DOHH2 (cell line): ENCODE measurements around the gene FLRT1.

Experiments
- H3F3A ChIP-seq: fragments of 200-600 bp; sonication (generic), shearing (Covaris generic); 2 replicates; pipeline ENCODE4 v1.6.0; 2016; ENCODE audit warnings: antibody characterized with exemption, mild to moderate bottlenecking; ENCODE audit not compliant: control insufficient read depth, insufficient read depth
- H3K27ac ChIP-seq: fragments of 200-600 bp; sonication (generic); 2 replicates; pipeline ENCODE4 v1.5.1; 2014; ENCODE audit warnings: low read depth, mild to moderate bottlenecking, low read length, moderate library complexity
- H3K27me3 ChIP-seq: fragments of 200-600 bp; sonication (generic); 2 replicates; pipeline ENCODE4 v1.6.1; 2014; ENCODE audit warnings: mild to moderate bottlenecking, low read length, mixed read lengths; ENCODE audit not compliant: control insufficient read depth
- H3K36me3 ChIP-seq: fragments of 200-600 bp; sonication (generic); 2 replicates; pipeline ENCODE4 v1.6.1; 2014; ENCODE audit warnings: mild to moderate bottlenecking, low read length, moderate library complexity, mixed read lengths; ENCODE audit not compliant: control insufficient read depth
- H3K4me1 ChIP-seq: fragments of 200-600 bp; sonication (generic); 2 replicates; pipeline ENCODE4 v1.6.1; 2014; ENCODE audit warnings: mild to moderate bottlenecking, low read length, mixed read lengths; ENCODE audit not compliant: control insufficient read depth
- H3K4me2 ChIP-seq: fragments of 200-600 bp; sonication (generic); 2 replicates; pipeline ENCODE4 v1.6.0; 2014; ENCODE audit warnings: mild to moderate bottlenecking, low read length, moderate library complexity
- H3K4me3 ChIP-seq: fragments of 200-600 bp; sonication (generic); 2 replicates; pipeline ENCODE4 v1.5.1; 2014; ENCODE audit warnings: mild to moderate bottlenecking, low read length, mixed read lengths
- H3K79me2 ChIP-seq: fragments of 200-600 bp; sonication (generic); 2 replicates; pipeline ENCODE4 v1.6.1; 2014; ENCODE audit warnings: mild to moderate bottlenecking, low read length, mixed read lengths; ENCODE audit not compliant: control insufficient read depth
- H3K9me2 ChIP-seq: fragments of 200-600 bp; sonication (generic); replicated peaks from 2 replicates; pipeline ENCODE4 v1.6.1; 2014; ENCODE audit warnings: mild to moderate bottlenecking, low read length, mixed read lengths; ENCODE audit not compliant: control insufficient read depth
- H3K9me3 ChIP-seq: fragments of 200-600 bp; sonication (generic); 2 replicates; pipeline ENCODE4 v1.6.1; 2014; ENCODE audit warnings: antibody characterized with exemption, low read length, mixed read lengths; ENCODE audit not compliant: control insufficient read depth, insufficient read depth
- H4K20me1 ChIP-seq: fragments of 200-600 bp; sonication (generic); 2 replicates; pipeline ENCODE4 v1.6.0; 2014; ENCODE audit warnings: low read depth, mild to moderate bottlenecking, antibody characterized with exemption, low read length, moderate library complexity; ENCODE audit not compliant: control insufficient read depth, insufficient read depth
- EZH2phosphoT487 ChIP-seq: fragments of 200-600 bp; sonication (generic); IDR thresholded peaks from 2 replicates; pipeline ENCODE4 v1.6.1; 2017; ENCODE audit warnings: borderline replicate concordance, mild to moderate bottlenecking, antibody characterized with exemption, low read length, moderate library complexity, mixed read lengths
- TF ChIP-seq, protein P1 (sequence below): fragments of 200-600 bp; sonication (generic); IDR thresholded peaks from one replicate; pipeline ENCODE4 v1.5.1; 2014; ENCODE audit warnings: antibody characterized with exemption, mild to moderate bottlenecking, low read depth, low read length; ENCODE audit not compliant: poor library complexity, severe bottlenecking

The FLRT1 gene

GRCh38 chr11:64019106-64020037 lies 16.4 kb upstream of the FLRT1 start:
- TF ChIP-seq, protein P1, sequence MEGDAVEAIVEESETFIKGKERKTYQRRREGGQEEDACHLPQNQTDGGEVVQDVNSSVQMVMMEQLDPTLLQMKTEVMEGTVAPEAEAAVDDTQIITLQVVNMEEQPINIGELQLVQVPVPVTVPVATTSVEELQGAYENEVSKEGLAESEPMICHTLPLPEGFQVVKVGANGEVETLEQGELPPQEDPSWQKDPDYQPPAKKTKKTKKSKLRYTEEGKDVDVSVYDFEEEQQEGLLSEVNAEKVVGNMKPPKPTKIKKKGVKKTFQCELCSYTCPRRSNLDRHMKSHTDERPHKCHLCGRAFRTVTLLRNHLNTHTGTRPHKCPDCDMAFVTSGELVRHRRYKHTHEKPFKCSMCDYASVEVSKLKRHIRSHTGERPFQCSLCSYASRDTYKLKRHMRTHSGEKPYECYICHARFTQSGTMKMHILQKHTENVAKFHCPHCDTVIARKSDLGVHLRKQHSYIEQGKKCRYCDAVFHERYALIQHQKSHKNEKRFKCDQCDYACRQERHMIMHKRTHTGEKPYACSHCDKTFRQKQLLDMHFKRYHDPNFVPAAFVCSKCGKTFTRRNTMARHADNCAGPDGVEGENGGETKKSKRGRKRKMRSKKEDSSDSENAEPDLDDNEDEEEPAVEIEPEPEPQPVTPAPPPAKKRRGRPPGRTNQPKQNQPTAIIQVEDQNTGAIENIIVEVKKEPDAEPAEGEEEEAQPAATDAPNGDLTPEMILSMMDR, result no peak
- TF ChIP-seq EZH2phosphoT487, result no peak
- H4K20me1 ChIP-seq, result no peaks in the 10 kb centered on the region

GRCh38 chr11:64020976-64021756 lies 14.6 kb upstream of the FLRT1 start:
- TF ChIP-seq, protein P1, result no peak
- TF ChIP-seq EZH2phosphoT487, result no peak
- Histone ChIP-seq H3K4me2 (no peak overlapping the region), H3K36me3 (no peaks in the 10 kb centered on the region), H3K27me3 (peaks cover 4% of the 10 kb centered on the region; the same call in 1 of the 2 replicates), H3K4me1 (no peaks in the 10 kb centered on the region), H3K9me3 (no peaks in the 10 kb centered on the region), H4K20me1 (no peaks in the 10 kb centered on the region), H3K27ac (no peak overlapping the region), H3K4me3 (no peak overlapping the region), H3K9me2 (no peaks in the 10 kb centered on the region), H3K79me2 (no peaks in the 10 kb centered on the region), H3F3A (no peaks in the 10 kb centered on the region)

More at GRCh38 chr11:64019106-64020037, 16.4 kb upstream of the FLRT1 start:
- H3K4me2 ChIP-seq, result no peak overlapping the region
- H3K27me3 ChIP-seq, result 0 out of 2 replicates have a peak, but pooled peaks cover 3% of the 10 kb centered on the region
- H3K9me2 ChIP-seq, result no peaks in the 10 kb centered on the region
- H3K36me3 ChIP-seq, result no peaks in the 10 kb centered on the region
- no peaks in the 10 kb centered on the region for H3K9me3 ChIP-seq
- H3F3A ChIP-seq, result no peaks in the 10 kb centered on the region
- H3K27ac ChIP-seq, result no peak overlapping the region
- no peak overlapping the region for H3K4me3 ChIP-seq
- H3K4me1 ChIP-seq, result no peaks in the 10 kb centered on the region
- H3K79me2 ChIP-seq, result no peaks in the 10 kb centered on the region

GRCh38 chr11:64021757-64022093 lies 14.0 kb upstream of the FLRT1 start:
- no peaks in the 10 kb centered on the region for H3K9me3 ChIP-seq
- no peak for TF ChIP-seq EZH2phosphoT487
- TF ChIP-seq, protein P1, result no peak

More at GRCh38 chr11:64021757-64022093, 14.0 kb upstream of the FLRT1 start:
- no peak overlapping the region for H3K4me2 ChIP-seq
- H3K4me3 ChIP-seq, result no peak overlapping the region
- H3F3A ChIP-seq, result no peaks in the 10 kb centered on the region
- no peaks in the 10 kb centered on the region for H3K4me1 ChIP-seq
- H3K79me2 ChIP-seq, result no peaks in the 10 kb centered on the region
- no peaks in the 10 kb centered on the region for H4K20me1 ChIP-seq
- no peaks in the 10 kb centered on the region for H3K36me3 ChIP-seq
- H3K9me2 ChIP-seq, result no peaks in the 10 kb centered on the region
- no peak overlapping the region for H3K27ac ChIP-seq
- H3K27me3 ChIP-seq, result peaks cover 8% of the 10 kb centered on the region
